ENCODE data around the gene COL6A3. TPM values are rescaled to one million over a fixed set of nuclear protein-coding genes. Genes with fewer than 3 reads are reported as not detected.
A peak's percentile ranks its signal among the peaks of the same experiment; 100 is the strongest.

The COL6A3 gene
- total RNA-seq, 4 donors from 2014 or later = 43.1 to 204 (median 62.4) TPM

- TF ChIP-seq, protein P1, sequence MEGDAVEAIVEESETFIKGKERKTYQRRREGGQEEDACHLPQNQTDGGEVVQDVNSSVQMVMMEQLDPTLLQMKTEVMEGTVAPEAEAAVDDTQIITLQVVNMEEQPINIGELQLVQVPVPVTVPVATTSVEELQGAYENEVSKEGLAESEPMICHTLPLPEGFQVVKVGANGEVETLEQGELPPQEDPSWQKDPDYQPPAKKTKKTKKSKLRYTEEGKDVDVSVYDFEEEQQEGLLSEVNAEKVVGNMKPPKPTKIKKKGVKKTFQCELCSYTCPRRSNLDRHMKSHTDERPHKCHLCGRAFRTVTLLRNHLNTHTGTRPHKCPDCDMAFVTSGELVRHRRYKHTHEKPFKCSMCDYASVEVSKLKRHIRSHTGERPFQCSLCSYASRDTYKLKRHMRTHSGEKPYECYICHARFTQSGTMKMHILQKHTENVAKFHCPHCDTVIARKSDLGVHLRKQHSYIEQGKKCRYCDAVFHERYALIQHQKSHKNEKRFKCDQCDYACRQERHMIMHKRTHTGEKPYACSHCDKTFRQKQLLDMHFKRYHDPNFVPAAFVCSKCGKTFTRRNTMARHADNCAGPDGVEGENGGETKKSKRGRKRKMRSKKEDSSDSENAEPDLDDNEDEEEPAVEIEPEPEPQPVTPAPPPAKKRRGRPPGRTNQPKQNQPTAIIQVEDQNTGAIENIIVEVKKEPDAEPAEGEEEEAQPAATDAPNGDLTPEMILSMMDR (IDR thresholded peaks at IDR 0.05) = no peak
- no peak for TF ChIP-seq POLR2A (IDR thresholded peaks at IDR 0.05)
- H3K4me3 ChIP-seq (ENCODE audit: low read depth, poor library complexity, severe bottlenecking) = no peak overlapping the region
- intact Hi-C loops (cut with DNase I; ENCODE audit: low total_unique reads) = no loop called here
- DNase-seq (ENCODE audit: low spot score in 2 of 2) = peak in 1 of 2 donors; percentile 57
- 90 to 91% methylated on average over 5 of the region's 5 CpGs for WGBS, 2 donors
Observed at GRCh38 chr2:237427769-237428506, 14.0 kb upstream of the COL6A3 start.

DNA sequence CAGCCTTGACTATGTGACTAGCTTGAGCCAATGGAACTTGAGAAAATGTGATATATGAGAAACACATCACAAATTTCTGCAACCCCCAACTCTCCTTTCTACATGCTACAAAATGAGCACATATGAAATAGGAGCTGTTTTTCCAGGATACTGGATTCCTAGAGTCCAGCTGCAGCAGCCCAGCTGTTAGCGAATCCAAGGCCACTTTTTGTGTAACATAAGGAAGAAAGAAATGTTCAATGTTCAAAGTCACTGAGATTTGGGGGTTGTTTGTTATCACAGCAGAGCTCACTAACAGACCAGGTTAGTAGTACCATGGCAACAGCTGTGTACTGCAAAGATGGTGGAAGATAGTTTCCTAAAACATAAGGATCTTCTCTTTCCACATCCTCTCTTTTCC, 12.6 kb upstream of the COL6A3 start:
- no peak for DNase-seq (ENCODE audit: low spot score in 2 of 2)
- WGBS, 2 donors = 95 to 97% methylated on average over 1 of the region's 1 CpG
- TF ChIP-seq, protein P1 (IDR thresholded peaks at IDR 0.05) = no peak
- TF ChIP-seq POLR2A (IDR thresholded peaks at IDR 0.05) = no peak
- H3K4me3 ChIP-seq (ENCODE audit: low read depth, poor library complexity, severe bottlenecking) = no peak overlapping the region
- intact Hi-C loops (cut with DNase I; ENCODE audit: low total_unique reads) = no loop called here

- 48 to 60% methylated on average over 3 of the region's 3 CpGs for WGBS, 2 donors
- TF ChIP-seq, protein P1 (IDR thresholded peaks at IDR 0.05) = no peak
- no peak for TF ChIP-seq POLR2A (IDR thresholded peaks at IDR 0.05)
- no peak overlapping the region for H3K4me3 ChIP-seq (ENCODE audit: low read depth, poor library complexity, severe bottlenecking)
- intact Hi-C loops (cut with DNase I; ENCODE audit: low total_unique reads) = no loop called here
- no peak for DNase-seq (ENCODE audit: low spot score in 2 of 2)
Observed at GRCh38 chr2:237425320-237425719, 11.4 kb upstream of the COL6A3 start.

GRCh38 chr2:237424544-237424943, 10.6 kb upstream of the COL6A3 start:
- 95 to 96% methylated on average over 2 of the region's 2 CpGs for WGBS, 2 donors
- no peak for DNase-seq (ENCODE audit: low spot score in 2 of 2)
- H3K4me3 ChIP-seq (ENCODE audit: low read depth, poor library complexity, severe bottlenecking) = no peak overlapping the region
- intact Hi-C loops (cut with DNase I; ENCODE audit: low total_unique reads) = no loop called here
- TF ChIP-seq, protein P1 (IDR thresholded peaks at IDR 0.05) = no peak
- no peak for TF ChIP-seq POLR2A (IDR thresholded peaks at IDR 0.05)

DNA sequence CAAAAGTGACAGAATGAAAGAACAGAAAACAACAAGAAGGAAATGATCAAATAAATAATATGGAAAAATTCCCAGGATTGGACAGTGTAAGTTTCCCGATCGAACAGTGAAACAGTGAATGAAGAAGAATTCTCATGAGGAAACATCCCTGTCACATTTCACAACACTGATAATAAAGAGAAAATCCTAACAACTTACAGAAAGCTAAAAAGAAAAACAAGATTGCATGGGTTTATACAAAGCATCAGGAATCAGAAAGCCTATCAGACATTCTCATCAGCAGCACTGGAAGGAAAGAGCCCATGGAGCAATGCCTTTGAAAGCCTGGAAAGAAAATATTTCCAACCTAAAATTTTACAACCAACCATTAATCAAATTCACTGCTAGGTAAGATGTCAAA, 9.9 kb upstream of the COL6A3 start:
- 74 to 77% methylated on average over 2 of the region's 2 CpGs for WGBS, 2 donors
- no peak overlapping the region for H3K4me3 ChIP-seq (ENCODE audit: low read depth, poor library complexity, severe bottlenecking)
- no peak for DNase-seq (ENCODE audit: low spot score in 2 of 2)
- intact Hi-C loops (cut with DNase I; ENCODE audit: low total_unique reads) = no loop called here
- TF ChIP-seq, protein P1 (IDR thresholded peaks at IDR 0.05) = no peak
- no peak for TF ChIP-seq POLR2A (IDR thresholded peaks at IDR 0.05)

DNA sequence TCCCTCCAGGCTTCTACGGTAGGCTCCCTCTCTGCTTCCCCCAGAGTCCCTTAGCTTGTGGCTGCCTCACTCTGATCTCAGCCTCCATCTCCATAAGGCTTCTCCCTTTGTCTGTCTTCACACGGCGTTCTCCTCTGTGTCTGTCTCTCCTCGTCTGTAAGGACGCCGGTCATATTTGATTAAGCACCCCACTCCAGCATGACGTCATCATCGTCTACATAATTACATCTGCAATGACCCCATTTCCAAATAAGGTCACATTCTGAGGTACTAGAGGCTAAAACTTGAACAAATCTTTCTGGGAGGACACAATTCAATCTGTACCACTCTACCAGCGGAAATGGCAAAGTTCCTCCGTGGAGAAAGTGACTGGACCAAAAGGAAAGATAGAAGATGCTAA, 8.3 kb upstream of the COL6A3 start:
- intact Hi-C loops (cut with DNase I; ENCODE audit: low total_unique reads) = no loop called here
- no peak overlapping the region for H3K4me3 ChIP-seq (ENCODE audit: low read depth, poor library complexity, severe bottlenecking)
- 88 to 90% methylated on average over 10 of the region's 10 CpGs for WGBS, 2 donors

More for the DNA sequence above, 8.3 kb upstream of the COL6A3 start:
- no peak for DNase-seq (ENCODE audit: low spot score in 2 of 2)
- TF ChIP-seq, protein P1 (IDR thresholded peaks at IDR 0.05) = no peak
- TF ChIP-seq POLR2A (IDR thresholded peaks at IDR 0.05) = no peak

Measured in lower leg skin (tissue), 4 donors.